B cell (primary cell): ENCODE results near the gene ACTR1B. TPM values are rescaled to one million over a fixed set of nuclear protein-coding genes. Genes with fewer than 3 reads are reported as not detected.
"Not testable (repeated sequence)": the region's sequence is repeated elsewhere in the genome, so short reads cannot be mapped to it uniquely, and the experiment has no call there.

ENCODE experiments used
- ATAC-seq: fragments of 200-7000 bp; cut with Tn5 transposase; one replicate; pipeline ENCODE4 v1.10.0; 2021; ENCODE audit warnings: low read depth, mild to moderate bottlenecking, moderate number of reproducible peaks, moderate library complexity
- CTCF ChIA-PET: fragments of 350-600 bp; sonication (Branson Sonifier 250); formaldehyde crosslinking; loops from one replicate; lab custom pipeline; 2021; ENCODE audit warnings: antibody characterized with exemption, inconsistent platforms; lab: Charles Lee
- POLR2A ChIA-PET: fragments of 350-600 bp; sonication (Branson Sonifier 250); formaldehyde crosslinking; loops from one replicate; lab custom pipeline; 2021; ENCODE audit warnings: antibody characterized with exemption; lab: Charles Lee
- DNase-seq: peaks from one replicate; pipeline ENCODE4 v3.0.0; 2013
- H2AFZ ChIP-seq: 2 replicates; pipeline ENCODE4 v1.6.1; 2012; ENCODE audit warnings: mild to moderate bottlenecking, low read depth, low read length; ENCODE audit not compliant: insufficient read depth, poor library complexity, severe bottlenecking
- H3K27ac ChIP-seq, 2 donors: 1 replicate in 1 of 2; 2 replicates in 1 of 2; pipeline ENCODE4 v1.5.1; 2012 to 2013; ENCODE audit warnings: low read length in 2 of 2, mild to moderate bottlenecking in 2 of 2, moderate library complexity in 1 of 2
- H3K27me3 ChIP-seq, 4 experiments: fragments of 200-600 bp in 1 of 4; sonication (generic) in 1 of 4; replicated peaks in 1 of 4; 1 replicate in 2 of 4; 2 replicates in 2 of 4; pipeline versions ENCODE4 v1.6.1 to v1.7.0; 2013 to 2016; ENCODE audit warnings: low read length in 3 of 4, mild to moderate bottlenecking in 2 of 4, mixed read lengths in 1 of 4, moderate library complexity in 1 of 4; ENCODE audit not compliant: insufficient read depth in 4 of 4, control insufficient read depth in 3 of 4; ENCODE audit errors: control extremely low read depth in 1 of 4
- H3K36me3 ChIP-seq, 2 experiments: replicated peaks in 1 of 2; 1 replicate in 1 of 2; 2 replicates in 1 of 2; pipeline versions ENCODE4 v1.6.1 to v1.7.1; 2013; ENCODE audit warnings: low read length in 1 of 2; ENCODE audit not compliant: insufficient read depth in 2 of 2, control insufficient read depth in 1 of 2; ENCODE audit errors: control extremely low read depth in 1 of 2, extremely low read depth in 1 of 2
- H3K4me1 ChIP-seq, 2 donors: fragments of 200-600 bp in 1 of 2; sonication (generic) in 1 of 2; 1 replicate in 1 of 2; 2 replicates in 1 of 2; pipeline versions ENCODE4 v1.5.1 to v1.6.1; 2013 to 2017; ENCODE audit warnings: low read length in 2 of 2; ENCODE audit not compliant: control insufficient read depth in 2 of 2, insufficient read depth in 2 of 2
- H3K4me2 ChIP-seq: replicated peaks from 2 replicates; pipeline ENCODE3; 2012; ENCODE audit warnings: mild to moderate bottlenecking, low read depth, low read length; ENCODE audit not compliant: poor library complexity, severe bottlenecking
- H3K4me3 ChIP-seq, 5 experiments: fragments of 200-600 bp in 1 of 5; sonication (generic) in 1 of 5; 1 replicate in 3 of 5; 2 replicates in 2 of 5; pipeline versions ENCODE4 v1.5.1 to v1.7.0; 2011 to 2016; ENCODE audit warnings: low read length in 4 of 5, mild to moderate bottlenecking in 4 of 5, low read depth in 2 of 5, control low read depth in 1 of 5, moderate library complexity in 1 of 5; ENCODE audit not compliant: insufficient read depth in 1 of 5; ENCODE audit errors: control extremely low read depth in 1 of 5, extremely low read depth in 1 of 5
- H3K79me2 ChIP-seq: fragments of 200-600 bp; sonication (generic); one replicate; pipeline ENCODE4 v1.6.0; 2016; ENCODE audit warnings: low read length; ENCODE audit not compliant: control insufficient read depth, insufficient read depth
- H3K9ac ChIP-seq: fragments of 200-600 bp; sonication (generic); 2 replicates; pipeline ENCODE4 v1.6.1; 2017; ENCODE audit warnings: mild to moderate bottlenecking, low read length, moderate library complexity
- H3K9me3 ChIP-seq, 3 donors: one replicate each; pipeline versions ENCODE4 v1.6.1 to v1.7.1; 2013; ENCODE audit warnings: low read length in 2 of 3; ENCODE audit not compliant: control insufficient read depth in 2 of 3, insufficient read depth in 1 of 3; ENCODE audit errors: control extremely low read depth in 1 of 3
- H4K20me1 ChIP-seq: 2 replicates; pipeline ENCODE4 v1.6.0; 2012; ENCODE audit warnings: mild to moderate bottlenecking, low read length; ENCODE audit not compliant: insufficient read depth, control insufficient read depth, poor library complexity, severe bottlenecking
- H3K27ac Mint-ChIP-seq: one replicate; pipeline ENCODE4 v1.8.0; 2021; ENCODE audit warnings: mixed read lengths
- H3K27me3 Mint-ChIP-seq: one replicate; pipeline ENCODE4 v1.8.0; 2021; ENCODE audit warnings: mixed read lengths
- H3K4me1 Mint-ChIP-seq: one replicate; pipeline ENCODE4 v1.8.0; 2021; ENCODE audit warnings: mixed read lengths
- H3K4me3 Mint-ChIP-seq: one replicate; pipeline ENCODE4 v1.8.0; 2021; ENCODE audit warnings: mixed read lengths
- H3K9me3 Mint-ChIP-seq: one replicate; pipeline ENCODE4 v1.8.0; 2022; ENCODE audit warnings: mixed read lengths; ENCODE audit not compliant: insufficient read depth
- EZH2 ChIP-seq: IDR thresholded peaks from 2 replicates; pipeline ENCODE4 v1.6.1; 2012; ENCODE audit warnings: borderline replicate concordance, low read depth, mild to moderate bottlenecking, moderate library complexity, low read length; ENCODE audit not compliant: insufficient read depth, poor library complexity, severe bottlenecking
- WGBS: methylation state at CpG from one replicate; pipeline ENCODE4 v1.1.5; 2013; ENCODE audit warnings: missing lambda C conversion rate; ENCODE audit not compliant: insufficient coverage; 5-methylcytosine and 5-hydroxymethylcytosine counted together
- intact Hi-C: fragments of 100-400 bp; cut with micrococcal nuclease; formaldehyde crosslinking; loops from one replicate; pipeline ENCODE4 v1.10.0; 2022
- polyA plus RNA-seq: library from polyadenylated mRNA; depleted of rRNA; stranded (reverse); fragments of >200 nt; gene quantifications from 2 replicates; pipeline ENCODE4 v1.2.3, GENCODE V29; 2012
- total RNA-seq, 2 donors: library from RNA; stranded (reverse); fragments of 120-200 nt in 1 of 2; gene quantifications; 1 replicate in 1 of 2; 2 replicates in 1 of 2; pipeline versions ENCODE4 v1.2.3 to v1.2.4, GENCODE V29; 2013 to 2022
- TF ChIP-seq, protein P1 (sequence below): fragments of 200-600 bp; IDR thresholded peaks from one replicate; pipeline ENCODE4 v1.8.0; 2022; ENCODE audit warnings: antibody characterized with exemption, mild to moderate bottlenecking

The ACTR1B gene
- total and polyA plus RNA-seq, 2 donors (not counting 1 experiment from before 2014, with no cell fraction given), result 69.0 to 143 TPM

DNA sequence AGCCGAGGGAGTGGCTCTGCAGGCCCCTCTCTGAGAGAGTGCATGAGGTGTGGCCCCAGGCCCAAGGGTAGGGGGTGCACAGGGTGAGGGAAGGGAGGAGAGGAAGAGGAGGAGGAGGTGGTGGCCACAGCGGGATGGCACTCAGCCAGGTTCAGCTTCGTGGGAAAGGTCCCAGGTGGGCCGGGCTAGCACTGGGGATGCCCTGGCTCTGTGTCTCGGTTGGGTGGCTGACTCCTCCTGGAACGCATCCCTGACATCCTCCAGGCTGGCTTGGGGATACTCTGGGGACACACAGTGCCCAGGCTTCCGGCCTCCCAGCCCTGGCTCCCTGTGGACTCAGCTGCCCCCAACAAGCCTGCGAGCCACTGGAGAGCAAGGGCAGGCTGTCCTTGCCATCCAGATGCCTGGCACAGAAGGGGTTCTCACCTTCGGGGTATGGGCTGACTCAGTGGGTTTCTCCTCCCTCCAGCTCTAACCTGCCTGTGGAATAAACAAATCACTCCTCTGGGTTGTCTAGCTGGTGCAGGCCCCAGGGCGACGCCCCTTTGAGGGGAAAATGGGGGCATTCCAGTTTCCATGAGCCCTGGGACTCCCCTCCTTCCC lies 49.0 kb upstream of the ACTR1B start:
- Histone ChIP-seq H2AFZ (peak overlapping the region; percentile 85), H3K27me3 (peaks cover 0 to 5% (median 0%) of the 10 kb centered on the region in 4 experiments), H3K9me3 (peaks cover 0 to 10% (median 0%) of the 10 kb centered on the region in 3 donors), H3K4me2 (peak overlapping the region; percentile 64), H3K9ac (peak overlapping the region; percentile 45), H3K4me3 (no peak overlapping the region), H3K79me2 (peaks cover 6% of the 10 kb centered on the region), H3K4me1 (peaks cover 14 to 20% of the 10 kb centered on the region in 2 donors), H3K36me3 (no peaks in the 10 kb centered on the region), H4K20me1 (no peaks in the 10 kb centered on the region), H3K27ac (peak overlapping the region; percentile 1 to 72)
- DNase-seq (no peak), ATAC-seq (no peak)
- Mint-ChIP-seq H3K9me3 (no peaks in the 10 kb centered on the region), H3K27ac (peak overlapping the region; percentile 50), H3K27me3 (peaks cover 8% of the 10 kb centered on the region), H3K4me3 (no peak overlapping the region), H3K4me1 (peaks cover 20% of the 10 kb centered on the region)
- intact Hi-C loops, result no loop called here
- TF ChIP-seq, protein P1, sequence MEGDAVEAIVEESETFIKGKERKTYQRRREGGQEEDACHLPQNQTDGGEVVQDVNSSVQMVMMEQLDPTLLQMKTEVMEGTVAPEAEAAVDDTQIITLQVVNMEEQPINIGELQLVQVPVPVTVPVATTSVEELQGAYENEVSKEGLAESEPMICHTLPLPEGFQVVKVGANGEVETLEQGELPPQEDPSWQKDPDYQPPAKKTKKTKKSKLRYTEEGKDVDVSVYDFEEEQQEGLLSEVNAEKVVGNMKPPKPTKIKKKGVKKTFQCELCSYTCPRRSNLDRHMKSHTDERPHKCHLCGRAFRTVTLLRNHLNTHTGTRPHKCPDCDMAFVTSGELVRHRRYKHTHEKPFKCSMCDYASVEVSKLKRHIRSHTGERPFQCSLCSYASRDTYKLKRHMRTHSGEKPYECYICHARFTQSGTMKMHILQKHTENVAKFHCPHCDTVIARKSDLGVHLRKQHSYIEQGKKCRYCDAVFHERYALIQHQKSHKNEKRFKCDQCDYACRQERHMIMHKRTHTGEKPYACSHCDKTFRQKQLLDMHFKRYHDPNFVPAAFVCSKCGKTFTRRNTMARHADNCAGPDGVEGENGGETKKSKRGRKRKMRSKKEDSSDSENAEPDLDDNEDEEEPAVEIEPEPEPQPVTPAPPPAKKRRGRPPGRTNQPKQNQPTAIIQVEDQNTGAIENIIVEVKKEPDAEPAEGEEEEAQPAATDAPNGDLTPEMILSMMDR, result no peak
- TF ChIP-seq EZH2, result no peak
- CTCF ChIA-PET, result interaction anchor here (7.6 kb wide), 1 partner anchor 14 kb away, joined by 55 read pairs; no protein-coding TSS in a partner anchor
- POLR2A ChIA-PET, result no interaction called here
- 52% methylated on average over 8 of the region's 11 CpGs for WGBS

DNA sequence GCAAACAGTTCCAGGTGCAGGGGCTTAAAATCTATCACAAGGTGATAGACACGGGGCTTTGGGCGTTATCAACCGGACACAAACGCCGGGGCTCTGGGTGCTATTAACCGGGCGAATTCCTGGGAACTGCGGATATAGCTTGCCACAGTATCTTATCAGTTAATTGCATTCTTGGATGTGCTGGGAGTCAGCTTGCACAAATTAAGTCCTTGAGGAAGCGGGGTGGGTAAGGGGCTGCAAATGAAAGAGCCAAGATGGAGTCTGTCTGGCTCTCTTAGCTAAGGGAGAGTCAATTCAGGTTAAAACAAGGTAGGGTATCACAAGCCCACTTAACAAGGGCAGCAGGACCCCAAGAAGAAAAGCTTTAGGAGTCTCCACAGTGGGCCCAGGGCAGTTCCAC lies 48.3 kb upstream of the ACTR1B start:
- H3K27me3 Mint-ChIP-seq, DNase-seq, H3K4me2 ChIP-seq, H3K36me3 ChIP-seq, POLR2A ChIA-PET, ATAC-seq, intact Hi-C loops, H3K4me3 ChIP-seq, H4K20me1 ChIP-seq, H3K27me3 ChIP-seq, H3K9ac ChIP-seq, H3K27ac ChIP-seq, H3K4me3 Mint-ChIP-seq, H3K27ac Mint-ChIP-seq, H3K9me3 Mint-ChIP-seq, H3K79me2 ChIP-seq, H2AFZ ChIP-seq: not testable (repeated sequence)
- 98% methylated on average over 8 of the region's 9 CpGs for WGBS
- Histone ChIP-seq H3K9me3 (peaks cover 0 to 10% (median 0%) of the 10 kb centered on the region in 3 donors), H3K4me1 (peaks cover 12 to 19% of the 10 kb centered on the region in 2 donors)
- CTCF ChIA-PET, result interaction anchor here (7.6 kb wide), 1 partner anchor 14 kb away, joined by 55 read pairs; no protein-coding TSS in a partner anchor
- peaks cover 20% of the 10 kb centered on the region for H3K4me1 Mint-ChIP-seq
